GM23338 (cell line): ENCODE results near the gene USP32. TPM values are rescaled to one million over a fixed set of nuclear protein-coding genes. Genes with fewer than 3 reads are reported as not detected.
"Not testable (repeated sequence)": the region's sequence is repeated elsewhere in the genome, so short reads cannot be mapped to it uniquely, and the experiment has no call there.

ENCODE experiments used
- ATAC-seq: fragments of 200-7000 bp; cut with Tn5 transposase; 3 replicates; pipeline ENCODE4 v1.9.1; 2020
- DNase-seq: peaks from one replicate; pipeline ENCODE4 v3.0.0-alpha.2; 2015; ENCODE audit warnings: low spot score
- H2AFZ ChIP-seq: fragments of 200-600 bp; sonication (generic); 2 replicates; pipeline ENCODE4 v1.8.0; 2016; ENCODE audit warnings: antibody characterized with exemption, mild to moderate bottlenecking, moderate library complexity
- H3F3A ChIP-seq: fragments of 200-600 bp; sonication (generic); replicated peaks from 2 replicates; pipeline ENCODE4 v1.8.0; 2017; ENCODE audit warnings: antibody characterized with exemption, mixed run types, low read depth
- H3K27ac ChIP-seq: fragments of 200-600 bp; sonication (generic); 2 replicates; pipeline ENCODE4 v1.6.1; 2016; ENCODE audit warnings: low read depth
- H3K27me3 ChIP-seq: fragments of 200-600 bp; sonication (generic); 2 replicates; pipeline ENCODE4 v1.8.0; 2016; ENCODE audit warnings: mild to moderate bottlenecking, mixed run types, moderate library complexity; ENCODE audit not compliant: insufficient read depth
- H3K36me3 ChIP-seq: fragments of 200-600 bp; sonication (generic); 2 replicates; pipeline ENCODE4 v1.8.0; 2016; ENCODE audit warnings: mild to moderate bottlenecking; ENCODE audit not compliant: insufficient read depth
- H3K4me1 ChIP-seq: fragments of 200-600 bp; sonication (generic); 2 replicates; pipeline ENCODE4 v1.8.0; 2016; ENCODE audit warnings: mild to moderate bottlenecking, moderate library complexity; ENCODE audit not compliant: insufficient read depth
- H3K4me2 ChIP-seq: fragments of 200-600 bp; sonication (generic); 2 replicates; pipeline ENCODE4 v1.7.1; 2017; ENCODE audit warnings: mixed run types
- H3K4me3 ChIP-seq: fragments of 200-600 bp; sonication (generic); 2 replicates; pipeline ENCODE4 v1.6.1; 2016; ENCODE audit warnings: mixed run types
- H3K79me2 ChIP-seq: fragments of 200-600 bp; sonication (generic); replicated peaks from 2 replicates; pipeline ENCODE4 v1.8.0; 2017; ENCODE audit warnings: mild to moderate bottlenecking; ENCODE audit not compliant: insufficient read depth
- H3K9me2 ChIP-seq: fragments of 200-600 bp; sonication (generic); 2 replicates; pipeline ENCODE4 v1.8.0; 2017; ENCODE audit not compliant: insufficient read depth
- H4K20me1 ChIP-seq: fragments of 200-600 bp; sonication (generic); replicated peaks from 2 replicates; pipeline ENCODE4 v1.8.0; 2017; ENCODE audit warnings: mild to moderate bottlenecking; ENCODE audit not compliant: insufficient read depth
- H3K27ac Mint-ChIP-seq: 2 replicates; pipeline ENCODE4 v1.8.0; 2020; ENCODE audit warnings: inconsistent platforms, mild to moderate bottlenecking, moderate library complexity, mixed read lengths
- H3K27me3 Mint-ChIP-seq: 3 replicates; pipeline ENCODE4 v1.8.0; 2022; ENCODE audit warnings: low read depth, mild to moderate bottlenecking, moderate library complexity, mixed read lengths, inconsistent platforms; ENCODE audit not compliant: insufficient read depth, poor library complexity
- H3K36me3 Mint-ChIP-seq: 3 replicates; pipeline ENCODE4 v1.8.0; 2021; ENCODE audit warnings: low read depth, mild to moderate bottlenecking, inconsistent platforms, moderate library complexity, mixed read lengths
- H3K4me1 Mint-ChIP-seq: 3 replicates; pipeline ENCODE4 v1.8.0; 2020; ENCODE audit warnings: mild to moderate bottlenecking, inconsistent platforms, mixed read lengths
- H3K4me3 Mint-ChIP-seq: 3 replicates; pipeline ENCODE4 v1.8.0; 2021; ENCODE audit warnings: moderate library complexity, mild to moderate bottlenecking, inconsistent platforms, mixed read lengths
- H3K9me3 Mint-ChIP-seq: 3 replicates; pipeline ENCODE4 v1.8.0; 2020; ENCODE audit warnings: moderate library complexity, mild to moderate bottlenecking, inconsistent platforms, mixed read lengths
- EZH2 ChIP-seq: fragments of 200-600 bp; sonication (generic); IDR thresholded peaks from one replicate; pipeline ENCODE4 v1.8.0; 2017; ENCODE audit warnings: antibody characterized with exemption, mild to moderate bottlenecking, low read depth; ENCODE audit not compliant: unreplicated experiment
- JUNB ChIP-seq: IDR thresholded peaks from one replicate; pipeline ENCODE4 v1.6.1; 2016; ENCODE audit warnings: antibody characterized with exemption; ENCODE audit not compliant: unreplicated experiment
- POLR2AphosphoS5 ChIP-seq: IDR thresholded peaks from 2 replicates; pipeline ENCODE4 v1.6.1; 2016; ENCODE audit warnings: antibody characterized with exemption, low read depth
- STAT1 ChIP-seq: IDR thresholded peaks from one replicate; pipeline ENCODE4 v1.6.1; 2016; ENCODE audit warnings: antibody characterized with exemption; ENCODE audit not compliant: unreplicated experiment
- ZNF114 ChIP-seq: fragments of 250-450 bp; sonication (Bioruptor Pico); IDR thresholded peaks from 2 replicates; pipeline ENCODE4 v1.5.0; 2020; ENCODE audit warnings: mild to moderate bottlenecking, moderate library complexity
- ZNF331 ChIP-seq: fragments of 250-450 bp; sonication (Bioruptor Pico); IDR thresholded peaks from 2 replicates; pipeline ENCODE4 v1.5.0; 2020; ENCODE audit warnings: low read depth, mild to moderate bottlenecking, moderate library complexity
- polyA plus RNA-seq: library from polyadenylated mRNA; unstranded; fragments of >200 nt; fragmentation: Nextera tagmentation; extraction: Ambion mirVana; gene quantifications from 2 replicates; pipeline ENCODE4 v1.2.1, GENCODE V29; 2016
- total RNA-seq: library from RNA; depleted of rRNA; stranded (reverse); fragments of >200 nt; shearing (Covaris generic); gene quantifications from 2 replicates; pipeline ENCODE4 v1.2.3, GENCODE V29; 2014
- TF ChIP-seq, protein P1 (sequence below): IDR thresholded peaks from one replicate; pipeline ENCODE4 v1.6.1; 2018; ENCODE audit warnings: antibody characterized with exemption; ENCODE audit not compliant: unreplicated experiment
- TF ChIP-seq, protein P2 (sequence below), 2 experiments: fragments of 200-600 bp in 1 of 2; sonication (generic) in 1 of 2; conservative IDR thresholded peaks; 2 replicates each; pipeline versions ENCODE4 v1.5.1 to v1.6.1; 2016 to 2017; ENCODE audit warnings: antibody characterized with exemption in 2 of 2, low read depth in 2 of 2, mild to moderate bottlenecking in 2 of 2, moderate library complexity in 1 of 2

Gene USP32
- total and polyA plus RNA-seq, 2 experiments from 2014 or later, result 43.6 to 129 TPM

DNA sequence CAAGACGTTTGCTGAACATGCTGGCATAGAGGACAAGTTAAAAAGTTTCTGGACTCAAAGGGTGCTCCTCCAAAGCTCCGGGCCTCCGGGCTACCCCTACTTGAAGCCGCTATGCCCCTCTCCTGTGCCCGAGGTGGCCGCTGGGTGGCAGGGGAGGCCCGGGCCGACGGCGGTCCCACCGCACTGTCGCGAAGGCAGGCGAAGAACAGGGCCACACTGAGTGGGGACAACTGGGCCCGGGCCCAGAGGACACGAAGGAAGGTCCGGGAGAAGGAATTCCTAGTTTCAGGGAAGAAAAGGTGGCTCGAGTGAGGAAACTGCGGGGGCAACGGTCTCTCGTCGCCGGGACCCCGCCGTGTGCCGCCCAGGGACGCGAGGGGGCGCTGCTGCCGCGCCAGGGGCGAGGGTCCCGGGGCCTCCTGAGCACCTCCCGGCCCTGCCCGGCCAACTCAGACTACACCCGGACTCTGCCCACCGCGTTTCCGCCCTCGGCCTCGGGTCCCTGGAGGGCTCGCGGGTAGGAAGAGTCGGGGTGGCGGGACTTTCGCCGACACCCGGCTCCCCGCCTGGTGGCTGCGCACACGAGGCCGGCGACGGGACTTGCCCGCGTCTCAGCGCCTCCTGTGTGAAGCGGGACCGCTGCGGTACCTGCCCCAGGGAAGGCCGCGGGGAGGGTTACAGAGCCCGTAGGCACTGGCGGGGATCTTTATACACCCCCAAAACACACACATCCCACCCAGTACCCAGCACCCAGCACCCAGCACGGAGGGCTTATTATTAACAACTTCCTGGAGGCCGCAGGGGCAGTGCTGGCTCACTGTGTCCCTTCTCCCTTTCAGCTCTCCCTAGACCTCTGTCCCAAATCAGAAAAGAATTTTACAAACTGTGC is 29.6 kb upstream of the USP32 start:
- no peak overlapping the region for H3K27ac Mint-ChIP-seq
- Histone ChIP-seq H3K79me2 (no peaks in the 10 kb centered on the region), H3K4me3 (peak overlapping the region; percentile 73), H3K27ac (no peak overlapping the region), H3K4me2 (peak overlapping the region; percentile 95), H3K9me2 (no peaks in the 10 kb centered on the region), H3F3A (peaks cover 10% of the 10 kb centered on the region), H3K4me1 (peaks cover 9% of the 10 kb centered on the region), H2AFZ (peak overlapping the region; percentile 100), H3K27me3 (peaks cover 15% of the 10 kb centered on the region), H3K36me3 (no peaks in the 10 kb centered on the region; the same call in 1 of the 2 replicates), H4K20me1 (no peaks in the 10 kb centered on the region)
- no peaks in the 10 kb centered on the region for H3K36me3 Mint-ChIP-seq
- H3K27me3 Mint-ChIP-seq, result peaks cover 5% of the 10 kb centered on the region
- H3K4me3 Mint-ChIP-seq, result peak overlapping the region; percentile 70
- H3K4me1 Mint-ChIP-seq, result peaks cover 16% of the 10 kb centered on the region
- DNase-seq (peak; percentile 87), ATAC-seq (peak; percentile 94)
- no peaks in the 10 kb centered on the region; the same call in 2 of the 3 replicates for H3K9me3 Mint-ChIP-seq
- no peak for TF ChIP-seq ZNF114 (CRISPR knock-in tag)
- no peak for TF ChIP-seq ZNF331 (CRISPR knock-in tag)
- no peak for TF ChIP-seq STAT1
- no peak for TF ChIP-seq EZH2
- TF ChIP-seq, protein P1, sequence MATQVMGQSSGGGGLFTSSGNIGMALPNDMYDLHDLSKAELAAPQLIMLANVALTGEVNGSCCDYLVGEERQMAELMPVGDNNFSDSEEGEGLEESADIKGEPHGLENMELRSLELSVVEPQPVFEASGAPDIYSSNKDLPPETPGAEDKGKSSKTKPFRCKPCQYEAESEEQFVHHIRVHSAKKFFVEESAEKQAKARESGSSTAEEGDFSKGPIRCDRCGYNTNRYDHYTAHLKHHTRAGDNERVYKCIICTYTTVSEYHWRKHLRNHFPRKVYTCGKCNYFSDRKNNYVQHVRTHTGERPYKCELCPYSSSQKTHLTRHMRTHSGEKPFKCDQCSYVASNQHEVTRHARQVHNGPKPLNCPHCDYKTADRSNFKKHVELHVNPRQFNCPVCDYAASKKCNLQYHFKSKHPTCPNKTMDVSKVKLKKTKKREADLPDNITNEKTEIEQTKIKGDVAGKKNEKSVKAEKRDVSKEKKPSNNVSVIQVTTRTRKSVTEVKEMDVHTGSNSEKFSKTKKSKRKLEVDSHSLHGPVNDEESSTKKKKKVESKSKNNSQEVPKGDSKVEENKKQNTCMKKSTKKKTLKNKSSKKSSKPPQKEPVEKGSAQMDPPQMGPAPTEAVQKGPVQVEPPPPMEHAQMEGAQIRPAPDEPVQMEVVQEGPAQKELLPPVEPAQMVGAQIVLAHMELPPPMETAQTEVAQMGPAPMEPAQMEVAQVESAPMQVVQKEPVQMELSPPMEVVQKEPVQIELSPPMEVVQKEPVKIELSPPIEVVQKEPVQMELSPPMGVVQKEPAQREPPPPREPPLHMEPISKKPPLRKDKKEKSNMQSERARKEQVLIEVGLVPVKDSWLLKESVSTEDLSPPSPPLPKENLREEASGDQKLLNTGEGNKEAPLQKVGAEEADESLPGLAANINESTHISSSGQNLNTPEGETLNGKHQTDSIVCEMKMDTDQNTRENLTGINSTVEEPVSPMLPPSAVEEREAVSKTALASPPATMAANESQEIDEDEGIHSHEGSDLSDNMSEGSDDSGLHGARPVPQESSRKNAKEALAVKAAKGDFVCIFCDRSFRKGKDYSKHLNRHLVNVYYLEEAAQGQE, result no peak
- TF ChIP-seq JUNB, result no peak
- TF ChIP-seq, protein P2, sequence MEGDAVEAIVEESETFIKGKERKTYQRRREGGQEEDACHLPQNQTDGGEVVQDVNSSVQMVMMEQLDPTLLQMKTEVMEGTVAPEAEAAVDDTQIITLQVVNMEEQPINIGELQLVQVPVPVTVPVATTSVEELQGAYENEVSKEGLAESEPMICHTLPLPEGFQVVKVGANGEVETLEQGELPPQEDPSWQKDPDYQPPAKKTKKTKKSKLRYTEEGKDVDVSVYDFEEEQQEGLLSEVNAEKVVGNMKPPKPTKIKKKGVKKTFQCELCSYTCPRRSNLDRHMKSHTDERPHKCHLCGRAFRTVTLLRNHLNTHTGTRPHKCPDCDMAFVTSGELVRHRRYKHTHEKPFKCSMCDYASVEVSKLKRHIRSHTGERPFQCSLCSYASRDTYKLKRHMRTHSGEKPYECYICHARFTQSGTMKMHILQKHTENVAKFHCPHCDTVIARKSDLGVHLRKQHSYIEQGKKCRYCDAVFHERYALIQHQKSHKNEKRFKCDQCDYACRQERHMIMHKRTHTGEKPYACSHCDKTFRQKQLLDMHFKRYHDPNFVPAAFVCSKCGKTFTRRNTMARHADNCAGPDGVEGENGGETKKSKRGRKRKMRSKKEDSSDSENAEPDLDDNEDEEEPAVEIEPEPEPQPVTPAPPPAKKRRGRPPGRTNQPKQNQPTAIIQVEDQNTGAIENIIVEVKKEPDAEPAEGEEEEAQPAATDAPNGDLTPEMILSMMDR (conservative IDR thresholded peaks at IDR 0.05; ENCODE audit: low read depth in 2 of 2), result peak; percentile 77 to 100
- TF ChIP-seq POLR2AphosphoS5, result 0 out of 2 replicates have a peak, but pooled peaks have one; percentile 29

DNA sequence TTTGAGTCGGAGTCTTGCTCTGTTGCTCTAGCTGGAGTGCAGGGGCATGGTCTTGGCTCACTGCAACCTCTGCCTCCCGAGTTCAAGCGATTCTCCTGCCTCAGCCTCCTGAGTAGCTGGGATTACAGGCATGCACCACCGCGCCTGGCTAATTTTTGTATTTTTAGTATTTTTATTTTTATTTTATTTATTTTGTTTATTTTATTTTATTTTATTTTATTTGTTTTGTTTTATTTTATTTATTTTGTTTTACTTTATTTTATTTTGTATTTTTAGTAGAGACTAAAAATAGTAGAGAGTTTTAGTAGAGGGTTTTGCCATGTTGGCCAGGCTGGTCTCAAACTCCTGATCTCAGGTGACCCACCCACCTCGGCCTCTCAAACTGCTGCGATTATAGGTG is 27.9 kb upstream of the USP32 start:
- not testable (repeated sequence) for H3K27ac ChIP-seq, H4K20me1 ChIP-seq, H3K4me1 ChIP-seq, H3K9me2 ChIP-seq, H3K36me3 ChIP-seq, H3F3A ChIP-seq, H3K27me3 Mint-ChIP-seq, H3K27ac Mint-ChIP-seq, H3K79me2 ChIP-seq, H3K4me2 ChIP-seq, DNase-seq, H2AFZ ChIP-seq, H3K36me3 Mint-ChIP-seq, ATAC-seq, H3K4me3 ChIP-seq, H3K4me3 Mint-ChIP-seq, H3K9me3 Mint-ChIP-seq
- peaks cover 15% of the 10 kb centered on the region for H3K27me3 ChIP-seq
- peaks cover 16% of the 10 kb centered on the region for H3K4me1 Mint-ChIP-seq

DNA sequence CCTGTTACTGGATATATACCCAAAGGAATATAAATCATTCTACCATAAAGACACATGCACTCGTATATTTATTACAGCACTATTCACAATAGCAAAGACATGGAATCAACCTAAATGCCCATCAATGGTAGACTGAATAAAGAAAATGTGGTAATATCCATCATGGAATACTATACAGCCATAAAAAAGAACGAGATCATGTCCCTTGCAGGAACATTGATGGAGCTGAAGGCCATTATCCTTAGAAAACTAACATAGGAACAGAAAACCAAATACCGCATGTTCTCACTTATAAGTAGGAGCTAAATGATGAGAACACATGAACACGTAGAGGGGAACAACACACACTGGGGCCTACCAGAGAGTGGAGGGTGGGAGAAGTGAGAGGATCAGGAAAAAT is 27.1 kb upstream of the USP32 start:
- not testable (repeated sequence) for DNase-seq, H3K79me2 ChIP-seq, H3K27ac Mint-ChIP-seq, H3K4me1 ChIP-seq, H3F3A ChIP-seq, H3K9me3 Mint-ChIP-seq, H2AFZ ChIP-seq, H3K4me3 ChIP-seq, H3K36me3 Mint-ChIP-seq, H3K4me2 ChIP-seq, H3K36me3 ChIP-seq, H4K20me1 ChIP-seq, H3K4me3 Mint-ChIP-seq, H3K9me2 ChIP-seq, ATAC-seq, H3K27ac ChIP-seq, H3K27me3 Mint-ChIP-seq
- peaks cover 16% of the 10 kb centered on the region for H3K4me1 Mint-ChIP-seq
- H3K27me3 ChIP-seq, result peaks cover 15% of the 10 kb centered on the region
